Spleen (tissue), 11 donors: ENCODE data around the gene HDAC8. TPM values are rescaled to one million over a fixed set of nuclear protein-coding genes. Genes with fewer than 3 reads are reported as not detected.

Source experiments
- DNase-seq: peaks from one replicate; pipeline ENCODE4 v3.0.0-alpha.2; 2020
- H3K27ac ChIP-seq, 8 donors: fragments of 200-600 bp; sonication (generic) in 7 of 8; 1 replicate in 4 of 8; 2 replicates in 4 of 8; pipeline versions ENCODE4 v1.5.0 to v1.8.0; 2016 to 2021; ENCODE audit warnings: inconsistent platforms in 4 of 8, mild to moderate bottlenecking in 4 of 8, moderate library complexity in 1 of 8
- H3K27me3 ChIP-seq, 7 donors: fragments of 200-600 bp; sonication (generic) in 6 of 7; replicated peaks in 1 of 7; 1 replicate in 4 of 7; 2 replicates in 3 of 7; pipeline versions ENCODE4 v1.5.0 to v1.8.0; 2016 to 2021; ENCODE audit warnings: inconsistent platforms in 3 of 7, mild to moderate bottlenecking in 1 of 7
- H3K36me3 ChIP-seq, 6 donors: fragments of 200-600 bp; sonication (generic) in 5 of 6; 1 replicate in 4 of 6; 2 replicates in 2 of 6; pipeline versions ENCODE4 v1.5.0 to v1.8.0; 2016 to 2021; ENCODE audit warnings: inconsistent platforms in 2 of 6
- H3K4me1 ChIP-seq, 6 donors: fragments of 200-600 bp; sonication (generic) in 5 of 6; 1 replicate in 3 of 6; 2 replicates in 3 of 6; pipeline versions ENCODE4 v1.5.0 to v1.8.0; 2016 to 2021; ENCODE audit warnings: inconsistent platforms in 3 of 6
- H3K4me3 ChIP-seq, 8 donors: fragments of 200-600 bp; sonication (generic) in 7 of 8; 1 replicate in 4 of 8; 2 replicates in 4 of 8; pipeline versions ENCODE4 v1.5.0 to v1.8.0; 2016 to 2021; ENCODE audit warnings: inconsistent platforms in 4 of 8, mild to moderate bottlenecking in 4 of 8, moderate library complexity in 2 of 8
- H3K9me3 ChIP-seq, 8 donors: fragments of 200-600 bp; sonication (generic) in 7 of 8; 1 replicate in 4 of 8; 2 replicates in 4 of 8; pipeline versions ENCODE4 v1.5.0 to v1.8.0; 2016 to 2021; ENCODE audit warnings: inconsistent platforms in 4 of 8
- CTCF ChIP-seq, 11 experiments: fragments of 200-600 bp in 7 of 11; fragments of 450-650 bp in 4 of 11; sonication (generic) in 4 of 11; IDR thresholded peaks in 8 of 11; conservative IDR thresholded peaks in 3 of 11; 1 replicate in 7 of 11; 2 replicates in 4 of 11; pipeline versions ENCODE4 v1.4.0 to v1.8.0; 2016 to 2021; ENCODE audit warnings: antibody characterized with exemption in 11 of 11, inconsistent platforms in 4 of 11, mild to moderate bottlenecking in 1 of 11
- POLR2A ChIP-seq, 3 donors: fragments of 450-650 bp; IDR thresholded peaks; one replicate each; pipeline ENCODE4 v1.5.1; 2017; ENCODE audit warnings: antibody characterized with exemption in 3 of 3, mild to moderate bottlenecking in 1 of 3
- POLR2AphosphoS5 ChIP-seq, 3 donors: sonication (generic); formaldehyde crosslinking; IDR thresholded peaks; one replicate each; pipeline ENCODE4 v1.5.1; 2017; ENCODE audit warnings: antibody characterized with exemption in 3 of 3
- WGBS, 5 donors: extraction: QIAGEN DNeasy Blood & Tissue Kit in 3 of 5; methylation state at CpG; one replicate each; pipeline versions ENCODE4 v1.1.5 to v1.1.7; 2013 to 2018; 5-methylcytosine and 5-hydroxymethylcytosine counted together
- intact Hi-C: fragments of 100-400 bp; cut with DNase I; formaldehyde crosslinking; loops from one replicate; pipeline ENCODE4 v1.15.0; 2023; ENCODE audit warnings: low total_unique reads
- polyA plus RNA-seq, 3 donors: library from polyadenylated mRNA; stranded (reverse); fragments of 200-250 nt; gene quantifications; one replicate each; pipeline ENCODE4 v1.2.1, GENCODE V29; 2013
- total RNA-seq, 7 donors: library from RNA; depleted of rRNA in 3 of 7; stranded (reverse); fragments of >200 nt in 3 of 7; fragmentation: NEBNext Ultra II Directional in 4 of 7; extraction: Animal tissue kit (Norgen Biotek cat#: 25700) in 4 of 7; gene quantifications; one replicate each; pipeline versions ENCODE4 v1.1.0 to v1.2.1, GENCODE V29; 2016 to 2021
- donor health status: healthy with polysubstance abuse.
- donor health status: DM: no; HTN: no; CAD: no; lungs with moderate emphysema.
- donor health status: DM: no; HTN: no; CAD: no.
- donor health status: Bipolar disorder and iron deficiency.
- donor health status: healthy.
- donor health status: DM: no; HTN: no; CAD: no.
- donor health status: DM: yes; HTN: yes; CAD: no.

Gene HDAC8
- total and polyA plus RNA-seq, 10 donors, result 15.6 to 54.6 (median 33.5) TPM

DNA sequence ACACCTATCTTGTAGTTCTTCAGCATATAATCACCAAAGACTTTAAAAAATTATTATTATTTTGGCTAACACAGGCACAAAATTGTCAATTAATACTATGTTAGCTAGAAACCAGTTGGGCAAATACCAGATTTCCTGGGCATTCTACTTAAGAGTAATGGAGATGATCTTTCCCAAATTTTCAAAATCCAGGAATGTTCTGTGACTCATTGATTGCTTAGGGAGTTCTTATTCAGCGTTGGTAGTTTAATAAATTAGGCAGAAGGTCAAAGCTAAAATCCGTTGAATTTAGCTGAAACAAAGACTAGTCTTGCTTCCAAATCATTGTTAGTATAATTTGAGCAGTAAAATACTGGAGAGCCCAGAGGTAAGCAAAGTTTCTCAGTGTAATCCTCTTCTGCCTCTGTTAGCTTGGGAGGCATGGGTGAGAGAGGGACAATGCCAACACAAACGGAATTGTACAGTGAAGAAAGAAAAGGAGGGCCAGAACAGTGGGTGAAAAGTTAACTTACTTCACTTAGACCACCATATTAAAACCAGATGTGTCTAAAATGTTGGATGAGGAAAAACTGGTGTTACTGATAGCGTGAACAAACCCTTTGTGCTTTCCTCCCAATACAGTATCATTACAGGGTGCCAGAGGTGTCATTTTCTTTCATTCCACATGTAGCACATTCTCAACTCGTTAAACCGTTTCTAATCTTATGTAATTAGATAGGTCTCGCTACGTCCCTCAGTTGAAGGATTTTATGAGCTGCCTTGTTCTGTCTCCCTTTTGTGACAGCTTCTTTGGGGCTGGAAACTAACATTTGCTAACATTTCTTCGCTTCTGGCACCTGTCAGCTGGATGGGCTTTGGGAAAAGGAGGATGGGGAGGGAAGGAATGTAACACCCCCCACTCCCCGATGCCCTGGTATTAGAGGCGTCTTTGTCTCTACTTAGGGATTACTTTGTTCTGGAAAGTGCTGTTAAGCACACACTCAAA is 179.5 kb downstream of the HDAC8 start:
- no peaks in the 10 kb centered on the region for H3K9me3 ChIP-seq
- H3K4me3 ChIP-seq, result no peak overlapping the region
- intact Hi-C loops, result no loop called here
- WGBS, 5 donors, result 75 to 99% (median 94%) methylated on average over 11 of the region's 11 CpGs
- TF ChIP-seq CTCF (IDR thresholded peaks at IDR 0.05 in 8 of 11, conservative IDR thresholded peaks at IDR 0.05 in 3 of 11), result no peak
- TF ChIP-seq POLR2AphosphoS5 (IDR thresholded peaks at IDR 0.05), result no peak
- peaks cover 0 to 12% (median 4%) of the 10 kb centered on the region in 6 donors for H3K4me1 ChIP-seq
- peaks cover 0 to 3% (median 0%) of the 10 kb centered on the region in 7 donors for H3K27me3 ChIP-seq
- no peak overlapping the region for H3K27ac ChIP-seq
- no peaks in the 10 kb centered on the region for H3K36me3 ChIP-seq
- DNase-seq, result no peak

GRCh38 chrX:72392042-72392441 is 180.6 kb downstream of the HDAC8 start:
- TF ChIP-seq POLR2AphosphoS5 (IDR thresholded peaks at IDR 0.05), result no peak
- no peak for TF ChIP-seq CTCF (IDR thresholded peaks at IDR 0.05 in 8 of 11, conservative IDR thresholded peaks at IDR 0.05 in 3 of 11)
- no peak for TF ChIP-seq POLR2A (IDR thresholded peaks at IDR 0.05)
- intact Hi-C loops, result no loop called here

DNA sequence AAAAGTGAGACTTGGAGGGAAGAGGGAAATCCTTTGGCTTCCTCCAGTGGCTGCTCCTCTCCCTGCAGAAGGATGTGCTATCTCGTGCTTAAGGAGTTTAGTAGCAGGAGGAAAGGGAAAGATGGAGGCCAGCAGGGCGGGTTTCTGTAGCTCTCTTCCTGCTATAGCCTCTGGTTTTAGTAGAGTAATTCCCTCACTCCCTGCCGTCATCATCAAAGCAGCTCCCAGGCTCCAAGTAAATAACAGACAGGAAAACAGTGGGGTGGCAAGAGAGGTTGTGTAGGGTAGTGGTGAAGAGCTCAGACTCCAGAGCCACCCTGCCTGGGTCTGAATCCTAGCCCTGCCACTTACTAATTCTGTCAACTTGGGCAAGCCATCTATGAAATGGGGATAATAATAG is 185.4 kb downstream of the HDAC8 start:
- H3K9me3 ChIP-seq, result no peaks in the 10 kb centered on the region
- intact Hi-C loops, result no loop called here
- H3K36me3 ChIP-seq, result no peaks in the 10 kb centered on the region
- no peaks in the 10 kb centered on the region for H3K4me1 ChIP-seq
- no peak for TF ChIP-seq CTCF (IDR thresholded peaks at IDR 0.05 in 8 of 11, conservative IDR thresholded peaks at IDR 0.05 in 3 of 11)
- TF ChIP-seq POLR2A (IDR thresholded peaks at IDR 0.05), result no peak
- TF ChIP-seq POLR2AphosphoS5 (IDR thresholded peaks at IDR 0.05), result no peak
- H3K4me3 ChIP-seq, result no peak overlapping the region
- peaks cover 0 to 4% (median 0%) of the 10 kb centered on the region in 7 donors for H3K27me3 ChIP-seq
- no peak for DNase-seq
- H3K27ac ChIP-seq, result no peak overlapping the region
- WGBS, 5 donors, result 63 to 97% (median 85%) methylated on average over 3 of the region's 3 CpGs

More at GRCh38 chrX:72392042-72392441, 180.6 kb downstream of the HDAC8 start:
- no peak overlapping the region for H3K27ac ChIP-seq
- no peak overlapping the region for H3K4me3 ChIP-seq
- no peak for DNase-seq
- H3K36me3 ChIP-seq, result no peaks in the 10 kb centered on the region
- H3K27me3 ChIP-seq, result peaks cover 0 to 5% (median 0%) of the 10 kb centered on the region in 7 donors
- no peaks in the 10 kb centered on the region for H3K9me3 ChIP-seq
- H3K4me1 ChIP-seq, result peaks cover 0 to 12% (median 4%) of the 10 kb centered on the region in 6 donors

- Histone ChIP-seq H3K4me3 (no peak overlapping the region), H3K36me3 (no peaks in the 10 kb centered on the region), H3K27me3 (peaks cover 0 to 4% (median 0%) of the 10 kb centered on the region in 7 donors), H3K27ac (no peak overlapping the region), H3K4me1 (no peaks in the 10 kb centered on the region), H3K9me3 (no peaks in the 10 kb centered on the region)
- intact Hi-C loops, result no loop called here
- no peak for DNase-seq
- 27 to 43% (median 38%) methylated on average over 2 to 4 of the region's 4 CpGs for WGBS, 5 donors
- TF ChIP-seq CTCF (IDR thresholded peaks at IDR 0.05 in 8 of 11, conservative IDR thresholded peaks at IDR 0.05 in 3 of 11) (no peak), POLR2AphosphoS5 (IDR thresholded peaks at IDR 0.05) (no peak), POLR2A (IDR thresholded peaks at IDR 0.05) (no peak)
Measured at GRCh38 chrX:72382202-72382595, 190.4 kb downstream of the HDAC8 start.
